ENCODE data around the gene ASIP. TPM values are rescaled to one million over a fixed set of nuclear protein-coding genes. Genes with fewer than 3 reads are reported as not detected.
A peak's percentile ranks its signal among the peaks of the same experiment; 100 is the strongest.

ASIP gene
- total RNA-seq, 1 donor from 2014 or later = 0.70 TPM

GRCh38 chr20:34311118-34312023 is 70.1 kb downstream of the ASIP start:
- no peak for DNase-seq (ENCODE audit: low spot score)

GRCh38 chr20:34312024-34312460 is 70.8 kb downstream of the ASIP start:
- DNase-seq (ENCODE audit: low spot score) = no peak

GRCh38 chr20:34312544-34313217 is 71.5 kb downstream of the ASIP start:
- DNase-seq (ENCODE audit: low spot score) = peak; percentile 89

- DNase-seq (ENCODE audit: low spot score) = no peak
These were observed 74.0 kb downstream of the ASIP start for GRCh38 chr20:34315236-34315635.

- DNase-seq (ENCODE audit: low spot score) = no peak
These were observed 75.1 kb downstream of the ASIP start for GRCh38 chr20:34316196-34316814.

Other genes with a start within 250 kb of the ASIP start
- 111 TPM for gene RALY, start 247.5 kb upstream of the ASIP start, total RNA-seq
- gene EIF2S2, start 129.2 kb upstream of the ASIP start, total RNA-seq = 65.3 TPM
- gene AHCY, start 61.9 kb downstream of the ASIP start, total RNA-seq = 103 TPM
- 65.0 TPM for gene ITCH, start 121.8 kb downstream of the ASIP start, total RNA-seq

Measured in ureter (tissue), 1 donor.